Neural cell (in vitro differentiated cells): ENCODE data around the gene GMIP. TPM values are rescaled to one million over a fixed set of nuclear protein-coding genes. Genes with fewer than 3 reads are reported as not detected.

Experiments
- H2AFZ ChIP-seq: fragments of 200-600, 300-800 bp; sonication (generic), shearing (Covaris generic); 2 replicates; pipeline ENCODE4 v1.6.0; 2014; ENCODE audit warnings: low read depth, mild to moderate bottlenecking, antibody characterized with exemption, low read length, moderate library complexity
- H3F3A ChIP-seq: fragments of 200-600 bp; shearing (Covaris generic); 2 replicates; pipeline ENCODE4 v1.6.1; 2016; ENCODE audit warnings: mild to moderate bottlenecking, moderate library complexity, mixed read lengths, antibody characterized with exemption, low read length; ENCODE audit not compliant: insufficient read depth, poor library complexity, severe bottlenecking
- H3K27ac ChIP-seq: fragments of 200-600, 300-800 bp; sonication (generic), shearing (Covaris generic); 2 replicates; pipeline ENCODE4 v1.5.1; 2014; ENCODE audit warnings: mild to moderate bottlenecking, low read length, moderate library complexity
- H3K27me3 ChIP-seq: fragments of 300-800, 200-600 bp; sonication (generic), shearing (Covaris generic); 2 replicates; pipeline ENCODE4 v1.6.0; 2014; ENCODE audit warnings: mild to moderate bottlenecking, low read depth, low read length, moderate library complexity; ENCODE audit not compliant: insufficient read depth
- H3K36me3 ChIP-seq: fragments of 300-800, 200-600 bp; sonication (generic), shearing (Covaris generic); 2 replicates; pipeline ENCODE4 v1.5.1; 2014; ENCODE audit warnings: mild to moderate bottlenecking, antibody characterized with exemption, low read length, moderate library complexity; ENCODE audit not compliant: insufficient read depth
- H3K4me2 ChIP-seq: fragments of 300-800, 200-600 bp; sonication (generic), shearing (Covaris generic); 2 replicates; pipeline ENCODE4 v1.6.0; 2014; ENCODE audit warnings: mild to moderate bottlenecking, low read length
- H3K4me3 ChIP-seq: fragments of 300-800, 200-600 bp; sonication (generic), shearing (Covaris generic); 2 replicates; pipeline ENCODE4 v1.5.1; 2014; ENCODE audit warnings: mild to moderate bottlenecking, low read length, moderate library complexity
- H3K79me2 ChIP-seq: fragments of 200-600 bp; shearing (Covaris generic); replicated peaks from 2 replicates; pipeline ENCODE4 v1.6.0; 2014; ENCODE audit warnings: mild to moderate bottlenecking, low read length, moderate library complexity; ENCODE audit not compliant: insufficient read depth
- H3K9ac ChIP-seq: fragments of 300-800, 200-600 bp; sonication (generic), shearing (Covaris generic); 2 replicates; pipeline ENCODE4 v1.6.1; 2016; ENCODE audit warnings: mild to moderate bottlenecking, low read length, mixed read lengths
- H3K9me2 ChIP-seq: fragments of 200-600 bp; shearing (Covaris generic); 2 replicates; pipeline ENCODE4 v1.6.1; 2016; ENCODE audit warnings: mild to moderate bottlenecking, low read length, mixed read lengths; ENCODE audit not compliant: insufficient read depth
- H3K9me3 ChIP-seq: fragments of 200-600, 300-800 bp; sonication (generic), shearing (Covaris generic); 2 replicates; pipeline ENCODE4 v1.6.1; 2016; ENCODE audit warnings: mild to moderate bottlenecking, mixed run types, low read length, moderate library complexity, mixed read lengths
- H4K20me1 ChIP-seq: fragments of 200-600 bp; shearing (Covaris generic); 2 replicates; pipeline ENCODE4 v1.6.1; 2016; ENCODE audit warnings: mild to moderate bottlenecking, mixed run types; ENCODE audit not compliant: insufficient read depth
- EP300 ChIP-seq: fragments of 450-650 bp; conservative IDR thresholded peaks from 2 replicates; pipeline ENCODE4 v1.6.1; 2014; ENCODE audit warnings: antibody characterized with exemption, mild to moderate bottlenecking, moderate library complexity; ENCODE audit not compliant: poor library complexity, severe bottlenecking
- EZH2 ChIP-seq: fragments of 200-600, 300-800 bp; shearing (Covaris generic), sonication (generic); IDR thresholded peaks from 2 replicates; pipeline ENCODE4 v1.6.1; 2014; ENCODE audit warnings: antibody characterized with exemption, low read length, borderline replicate concordance, mild to moderate bottlenecking; ENCODE audit not compliant: insufficient read depth, poor library complexity, severe bottlenecking
- MXI1 ChIP-seq: fragments of 450-650 bp; conservative IDR thresholded peaks from 2 replicates; pipeline ENCODE4 v1.6.1; 2014; ENCODE audit warnings: antibody characterized with exemption, mild to moderate bottlenecking; ENCODE audit not compliant: poor library complexity, severe bottlenecking
- POLR2AphosphoS5 ChIP-seq: IDR thresholded peaks from 2 replicates; pipeline ENCODE4 v1.6.1; 2012
- RAD21 ChIP-seq: fragments of 450-650 bp; conservative IDR thresholded peaks from 2 replicates; pipeline ENCODE4 v1.6.1; 2014; ENCODE audit warnings: antibody characterized with exemption, mild to moderate bottlenecking, moderate library complexity
- SMC3 ChIP-seq: fragments of 450-650 bp; conservative IDR thresholded peaks from 2 replicates; pipeline ENCODE4 v1.6.1; 2014; ENCODE audit warnings: antibody characterized with exemption, mild to moderate bottlenecking, moderate library complexity; ENCODE audit not compliant: poor library complexity
- TAF1 ChIP-seq: IDR thresholded peaks from 2 replicates; pipeline ENCODE4 v1.6.1; 2012; ENCODE audit warnings: low read depth
- polyA minus RNA-seq: library from RNA; depleted of rRNA, polyadenylated mRNA; stranded (reverse); fragments of >200 nt; gene quantifications from 2 replicates; pipeline ENCODE4 v1.2.3, GENCODE V29; 2014
- polyA plus RNA-seq: library from polyadenylated mRNA; depleted of rRNA; stranded (reverse); fragments of >200 nt; gene quantifications from 2 replicates; pipeline ENCODE4 v1.2.3, GENCODE V29; 2014
- TF ChIP-seq, protein P1 (sequence below): IDR thresholded peaks from 2 replicates; pipeline ENCODE4 v1.6.1; 2012; ENCODE audit warnings: borderline replicate concordance
- TF ChIP-seq, protein P2 (sequence below): fragments of 450-650 bp; IDR thresholded peaks from 2 replicates; pipeline ENCODE4 v1.5.1; 2014; ENCODE audit warnings: antibody characterized with exemption, mild to moderate bottlenecking, moderate library complexity; ENCODE audit not compliant: poor library complexity, severe bottlenecking

The GMIP gene, protein sequence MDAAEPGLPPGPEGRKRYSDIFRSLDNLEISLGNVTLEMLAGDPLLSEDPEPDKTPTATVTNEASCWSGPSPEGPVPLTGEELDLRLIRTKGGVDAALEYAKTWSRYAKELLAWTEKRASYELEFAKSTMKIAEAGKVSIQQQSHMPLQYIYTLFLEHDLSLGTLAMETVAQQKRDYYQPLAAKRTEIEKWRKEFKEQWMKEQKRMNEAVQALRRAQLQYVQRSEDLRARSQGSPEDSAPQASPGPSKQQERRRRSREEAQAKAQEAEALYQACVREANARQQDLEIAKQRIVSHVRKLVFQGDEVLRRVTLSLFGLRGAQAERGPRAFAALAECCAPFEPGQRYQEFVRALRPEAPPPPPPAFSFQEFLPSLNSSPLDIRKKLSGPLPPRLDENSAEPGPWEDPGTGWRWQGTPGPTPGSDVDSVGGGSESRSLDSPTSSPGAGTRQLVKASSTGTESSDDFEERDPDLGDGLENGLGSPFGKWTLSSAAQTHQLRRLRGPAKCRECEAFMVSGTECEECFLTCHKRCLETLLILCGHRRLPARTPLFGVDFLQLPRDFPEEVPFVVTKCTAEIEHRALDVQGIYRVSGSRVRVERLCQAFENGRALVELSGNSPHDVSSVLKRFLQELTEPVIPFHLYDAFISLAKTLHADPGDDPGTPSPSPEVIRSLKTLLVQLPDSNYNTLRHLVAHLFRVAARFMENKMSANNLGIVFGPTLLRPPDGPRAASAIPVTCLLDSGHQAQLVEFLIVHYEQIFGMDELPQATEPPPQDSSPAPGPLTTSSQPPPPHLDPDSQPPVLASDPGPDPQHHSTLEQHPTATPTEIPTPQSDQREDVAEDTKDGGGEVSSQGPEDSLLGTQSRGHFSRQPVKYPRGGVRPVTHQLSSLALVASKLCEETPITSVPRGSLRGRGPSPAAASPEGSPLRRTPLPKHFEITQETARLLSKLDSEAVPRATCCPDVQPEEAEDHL
- polyA plus RNA-seq (18.4 and 31.2 TPM in 2 replicates), polyA minus RNA-seq (32.4 and 34.2 TPM in 2 replicates)

DNA sequence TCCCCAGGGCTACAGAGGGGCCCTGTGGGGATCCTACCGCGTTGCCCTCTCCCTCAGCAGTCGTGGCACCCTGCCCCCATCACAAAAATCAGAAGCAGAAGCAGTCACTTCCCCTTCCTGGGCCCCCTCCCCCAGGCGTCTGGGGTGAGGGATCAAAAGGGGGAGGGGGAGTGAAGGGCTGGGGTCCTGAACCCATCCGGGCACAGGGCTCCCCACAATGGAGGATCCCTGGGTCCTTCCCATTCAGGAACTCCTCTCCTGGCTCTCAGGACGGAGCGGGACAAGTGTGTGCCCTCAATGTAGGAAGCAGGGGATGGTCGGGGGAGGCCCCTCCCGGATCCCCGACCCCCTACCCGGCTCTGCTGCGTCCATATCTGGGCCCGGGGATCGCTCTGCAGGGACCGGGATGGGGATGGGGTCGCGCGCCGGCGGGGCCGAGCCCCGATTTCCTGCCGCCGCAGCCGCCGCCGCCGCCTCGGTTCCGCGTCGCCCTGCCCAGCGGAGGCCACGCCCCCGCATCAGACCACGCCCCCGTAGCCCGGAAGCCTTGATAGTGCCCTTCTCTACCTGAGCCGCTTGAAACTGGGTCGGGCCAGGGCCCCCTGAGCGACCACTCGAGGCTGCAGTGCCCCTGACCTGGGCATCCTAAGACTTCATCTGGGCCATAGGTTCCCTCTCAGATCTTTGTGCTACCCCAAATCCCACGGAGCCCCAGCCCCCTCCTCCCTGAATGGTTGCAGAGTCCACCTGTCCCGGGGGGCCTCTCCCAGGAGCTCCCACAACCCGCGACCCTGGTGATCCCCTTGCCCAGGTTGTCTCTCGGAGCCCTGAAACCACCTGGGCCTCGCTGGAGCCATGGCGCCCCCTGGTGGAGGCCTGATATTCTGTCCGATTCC is at the start of gene GMIP:
Gene GMIP, minus strand, starts transcription at position 500 of the 896 bp plus-strand sequence. Its CDS starts 128 bp downstream, at position 372.
- H3K9ac ChIP-seq: peak within 1 kb of the TSS; percentile 84
- peak within 1 kb of the TSS; percentile 34 for H2AFZ ChIP-seq
- H3K9me3 ChIP-seq: no peaks in the 10 kb centered on the region
- peak within 1 kb of the TSS; percentile 62 for H3K27ac ChIP-seq
- peak; percentile 88 for TF ChIP-seq RAD21
- TF ChIP-seq POLR2AphosphoS5: peak; percentile 53
- no peak for TF ChIP-seq EZH2
- TF ChIP-seq EP300: no peak
- TF ChIP-seq SMC3: peak; percentile 89
- TF ChIP-seq, protein P1, sequence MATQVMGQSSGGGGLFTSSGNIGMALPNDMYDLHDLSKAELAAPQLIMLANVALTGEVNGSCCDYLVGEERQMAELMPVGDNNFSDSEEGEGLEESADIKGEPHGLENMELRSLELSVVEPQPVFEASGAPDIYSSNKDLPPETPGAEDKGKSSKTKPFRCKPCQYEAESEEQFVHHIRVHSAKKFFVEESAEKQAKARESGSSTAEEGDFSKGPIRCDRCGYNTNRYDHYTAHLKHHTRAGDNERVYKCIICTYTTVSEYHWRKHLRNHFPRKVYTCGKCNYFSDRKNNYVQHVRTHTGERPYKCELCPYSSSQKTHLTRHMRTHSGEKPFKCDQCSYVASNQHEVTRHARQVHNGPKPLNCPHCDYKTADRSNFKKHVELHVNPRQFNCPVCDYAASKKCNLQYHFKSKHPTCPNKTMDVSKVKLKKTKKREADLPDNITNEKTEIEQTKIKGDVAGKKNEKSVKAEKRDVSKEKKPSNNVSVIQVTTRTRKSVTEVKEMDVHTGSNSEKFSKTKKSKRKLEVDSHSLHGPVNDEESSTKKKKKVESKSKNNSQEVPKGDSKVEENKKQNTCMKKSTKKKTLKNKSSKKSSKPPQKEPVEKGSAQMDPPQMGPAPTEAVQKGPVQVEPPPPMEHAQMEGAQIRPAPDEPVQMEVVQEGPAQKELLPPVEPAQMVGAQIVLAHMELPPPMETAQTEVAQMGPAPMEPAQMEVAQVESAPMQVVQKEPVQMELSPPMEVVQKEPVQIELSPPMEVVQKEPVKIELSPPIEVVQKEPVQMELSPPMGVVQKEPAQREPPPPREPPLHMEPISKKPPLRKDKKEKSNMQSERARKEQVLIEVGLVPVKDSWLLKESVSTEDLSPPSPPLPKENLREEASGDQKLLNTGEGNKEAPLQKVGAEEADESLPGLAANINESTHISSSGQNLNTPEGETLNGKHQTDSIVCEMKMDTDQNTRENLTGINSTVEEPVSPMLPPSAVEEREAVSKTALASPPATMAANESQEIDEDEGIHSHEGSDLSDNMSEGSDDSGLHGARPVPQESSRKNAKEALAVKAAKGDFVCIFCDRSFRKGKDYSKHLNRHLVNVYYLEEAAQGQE: no peak
- TF ChIP-seq MXI1: peak; percentile 28
- TF ChIP-seq, protein P2, sequence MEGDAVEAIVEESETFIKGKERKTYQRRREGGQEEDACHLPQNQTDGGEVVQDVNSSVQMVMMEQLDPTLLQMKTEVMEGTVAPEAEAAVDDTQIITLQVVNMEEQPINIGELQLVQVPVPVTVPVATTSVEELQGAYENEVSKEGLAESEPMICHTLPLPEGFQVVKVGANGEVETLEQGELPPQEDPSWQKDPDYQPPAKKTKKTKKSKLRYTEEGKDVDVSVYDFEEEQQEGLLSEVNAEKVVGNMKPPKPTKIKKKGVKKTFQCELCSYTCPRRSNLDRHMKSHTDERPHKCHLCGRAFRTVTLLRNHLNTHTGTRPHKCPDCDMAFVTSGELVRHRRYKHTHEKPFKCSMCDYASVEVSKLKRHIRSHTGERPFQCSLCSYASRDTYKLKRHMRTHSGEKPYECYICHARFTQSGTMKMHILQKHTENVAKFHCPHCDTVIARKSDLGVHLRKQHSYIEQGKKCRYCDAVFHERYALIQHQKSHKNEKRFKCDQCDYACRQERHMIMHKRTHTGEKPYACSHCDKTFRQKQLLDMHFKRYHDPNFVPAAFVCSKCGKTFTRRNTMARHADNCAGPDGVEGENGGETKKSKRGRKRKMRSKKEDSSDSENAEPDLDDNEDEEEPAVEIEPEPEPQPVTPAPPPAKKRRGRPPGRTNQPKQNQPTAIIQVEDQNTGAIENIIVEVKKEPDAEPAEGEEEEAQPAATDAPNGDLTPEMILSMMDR: peak; percentile 92
- no peak for TF ChIP-seq TAF1
- H3K4me3 ChIP-seq: peak within 1 kb of the TSS; percentile 92
- H3F3A ChIP-seq: no peaks in the 10 kb centered on the region
- H3K79me2 ChIP-seq: peaks cover 3% of the 10 kb centered on the region
- no peaks in the 10 kb centered on the region for H3K36me3 ChIP-seq
- no peaks in the 10 kb centered on the region for H3K27me3 ChIP-seq
- peak within 1 kb of the TSS; percentile 80 for H3K4me2 ChIP-seq
- H3K9me2 ChIP-seq: no peaks in the 10 kb centered on the region
- H4K20me1 ChIP-seq: no peaks in the 10 kb centered on the region
